ENCODE results near the gene GNAQ. TPM values are rescaled to one million over a fixed set of nuclear protein-coding genes. Genes with fewer than 3 reads are reported as not detected.

Gene GNAQ
- total RNA-seq, 1 donor from 2014 or later, result 46.7 TPM

- Mint-ChIP-seq H3K4me3 (no peak overlapping the region), H3K9me3 (no peaks in the 10 kb centered on the region), H3K4me1 (ENCODE audit: unreplicated experiment) (peaks cover 49% of the 10 kb centered on the region), H3K27ac (no peak overlapping the region), H3K27me3 (no peaks in the 10 kb centered on the region), H3K36me3 (no peaks in the 10 kb centered on the region)
- no peak for TF ChIP-seq CTCF (conservative IDR thresholded peaks at IDR 0.05)
- no peak for DNase-seq (ENCODE audit: extremely low spot score, unreplicated experiment)
Measured at GRCh38 chr9:77945798-77946197, 85.8 kb downstream of the GNAQ start.

- Mint-ChIP-seq H3K9me3 (no peaks in the 10 kb centered on the region), H3K36me3 (no peaks in the 10 kb centered on the region), H3K4me3 (peak overlapping the region; percentile 38), H3K27me3 (no peaks in the 10 kb centered on the region), H3K4me1 (ENCODE audit: unreplicated experiment) (peaks cover 39% of the 10 kb centered on the region), H3K27ac (peak overlapping the region; percentile 87)
- DNase-seq (ENCODE audit: extremely low spot score, unreplicated experiment), result no peak
- peak; percentile 34 for TF ChIP-seq CTCF (conservative IDR thresholded peaks at IDR 0.05)
Measured at GRCh38 chr9:77944556-77945243, 86.9 kb downstream of the GNAQ start.

GRCh38 chr9:77943057-77943456, 88.6 kb downstream of the GNAQ start:
- no peak for TF ChIP-seq CTCF (conservative IDR thresholded peaks at IDR 0.05)
- H3K9me3 Mint-ChIP-seq, result no peaks in the 10 kb centered on the region

GRCh38 chr9:77939149-77939668, 92.4 kb downstream of the GNAQ start:
- Mint-ChIP-seq H3K4me1 (ENCODE audit: unreplicated experiment) (peaks cover 12% of the 10 kb centered on the region), H3K4me3 (no peak overlapping the region), H3K9me3 (no peaks in the 10 kb centered on the region), H3K27ac (no peak overlapping the region), H3K36me3 (peaks cover 6% of the 10 kb centered on the region), H3K27me3 (no peaks in the 10 kb centered on the region)
- TF ChIP-seq CTCF (conservative IDR thresholded peaks at IDR 0.05), result no peak
- DNase-seq (ENCODE audit: extremely low spot score, unreplicated experiment), result no peak

More at GRCh38 chr9:77943057-77943456, 88.6 kb downstream of the GNAQ start:
- DNase-seq (ENCODE audit: extremely low spot score, unreplicated experiment), result no peak
- Mint-ChIP-seq H3K36me3 (peaks cover 3% of the 10 kb centered on the region), H3K4me1 (ENCODE audit: unreplicated experiment) (peaks cover 39% of the 10 kb centered on the region), H3K27me3 (no peaks in the 10 kb centered on the region), H3K27ac (no peak overlapping the region), H3K4me3 (no peak overlapping the region)

GRCh38 chr9:77938163-77938562, 93.4 kb downstream of the GNAQ start:
- no peak for DNase-seq (ENCODE audit: extremely low spot score, unreplicated experiment)
- Mint-ChIP-seq H3K27me3 (no peaks in the 10 kb centered on the region), H3K9me3 (no peaks in the 10 kb centered on the region)

More at GRCh38 chr9:77938163-77938562, 93.4 kb downstream of the GNAQ start:
- H3K36me3 Mint-ChIP-seq, result peaks cover 6% of the 10 kb centered on the region
- no peak overlapping the region for H3K27ac Mint-ChIP-seq
- no peak for TF ChIP-seq CTCF (conservative IDR thresholded peaks at IDR 0.05)
- no peak overlapping the region for H3K4me3 Mint-ChIP-seq
- peaks cover 9% of the 10 kb centered on the region for H3K4me1 Mint-ChIP-seq (ENCODE audit: unreplicated experiment)

Data from type B pancreatic cell (in vitro differentiated cells).